GM12878 (cell line): ENCODE results near the gene SPPL2B. TPM values are rescaled to one million over a fixed set of nuclear protein-coding genes. Genes with fewer than 3 reads are reported as not detected.

Source experiments
- ATAC-seq: fragments of 200-7000 bp; cut with Tn5 transposase; 3 replicates; pipeline ENCODE4 v1.9.1; 2020; ENCODE audit warnings: mild to moderate bottlenecking, moderate library complexity
- BruUV-seq: library from RNA; stranded (reverse); fragments of 400-500 nt; replicated peaks from 2 replicates; lab custom pipeline; 2021; lab: Mats Ljungman, UMichigan
- CTCF ChIA-PET: fragments of 300-600 bp; sonication (Branson Sonifier 250); formaldehyde crosslinking; extraction: SDS; loops from one replicate; lab custom pipeline; 2021; ENCODE audit warnings: inconsistent platforms; lab: Yijun Ruan, JAX
- POLR2A ChIA-PET: fragments of 350-600 bp; formaldehyde crosslinking; extraction: SDS; loops from one replicate; lab custom pipeline; 2021; ENCODE audit warnings: inconsistent platforms; lab: Charles Lee
- RAD21 ChIA-PET: fragments of 300-600 bp; sonication (Branson Sonifier 250); formaldehyde crosslinking; loops from one replicate; lab custom pipeline; 2023; ENCODE audit warnings: antibody characterized with exemption; ENCODE audit not compliant: unreplicated experiment; lab: Charles Lee
- SMC1A ChIA-PET: fragments of 300-600 bp; sonication (Branson Sonifier 250); formaldehyde crosslinking; loops from one replicate; lab custom pipeline; 2023; ENCODE audit not compliant: unreplicated experiment, uncharacterized antibody; lab: Charles Lee
- DNase-seq: peaks from one replicate; pipeline ENCODE4 v3.0.0-alpha.2; 2011; ENCODE audit warnings: low read depth, low spot score
- FAIRE-seq: peaks from 3 replicates; lab custom pipeline; 2011; peaks lifted over from hg19 to GRCh38; lab: Jason Lieb, UNC
- H2AFZ ChIP-seq: 2 replicates; pipeline ENCODE4 v1.6.0; 2011; ENCODE audit warnings: low read depth, low read length, control low read depth; ENCODE audit not compliant: control insufficient read depth
- H3K27ac ChIP-seq: 2 replicates; pipeline ENCODE4 v1.5.1; 2011; ENCODE audit warnings: control low read depth; ENCODE audit not compliant: control insufficient read depth, insufficient read depth
- H3K27me3 ChIP-seq, 2 experiments: replicated peaks in 1 of 2; 2 replicates each; pipeline versions ENCODE4 v1.6.0 to v1.6.1; 2011; ENCODE audit warnings: low read length in 1 of 2; ENCODE audit not compliant: control insufficient read depth in 2 of 2, insufficient read depth in 2 of 2
- H3K36me3 ChIP-seq, 2 experiments: 2 replicates each; pipeline ENCODE4 v1.5.1; 2011; ENCODE audit warnings: low read length in 1 of 2; ENCODE audit not compliant: control insufficient read depth in 2 of 2, insufficient read depth in 2 of 2
- H3K4me1 ChIP-seq: 2 replicates; pipeline ENCODE4 v1.6.1; 2011; ENCODE audit warnings: mild to moderate bottlenecking, low read length, moderate library complexity, mixed read lengths; ENCODE audit not compliant: control insufficient read depth, insufficient read depth
- H3K4me2 ChIP-seq: 2 replicates; pipeline ENCODE4 v1.6.0; 2011; ENCODE audit warnings: control low read depth; ENCODE audit not compliant: control insufficient read depth, insufficient read depth
- H3K4me3 ChIP-seq: fragments of 200-600 bp; sonication (generic); 2 replicates; pipeline ENCODE4 v1.5.1; 2016
- H3K79me2 ChIP-seq: 2 replicates; pipeline ENCODE4 v1.6.0; 2011; ENCODE audit warnings: low read length; ENCODE audit not compliant: control insufficient read depth, insufficient read depth
- H3K9ac ChIP-seq: 2 replicates; pipeline ENCODE4 v1.8.0; 2011; ENCODE audit warnings: low read length, control low read depth, mixed read lengths; ENCODE audit not compliant: control insufficient read depth, insufficient read depth
- H3K9me3 ChIP-seq: replicated peaks from 3 replicates; pipeline ENCODE4 v1.5.1; 2011; ENCODE audit warnings: mild to moderate bottlenecking, low read length; ENCODE audit not compliant: control insufficient read depth, insufficient read depth
- H4K20me1 ChIP-seq: 2 replicates; pipeline ENCODE4 v1.6.0; 2011; ENCODE audit not compliant: control insufficient read depth, insufficient read depth
- CBFB ChIP-seq: IDR thresholded peaks from 2 replicates; pipeline ENCODE4 v1.6.1; 2016; ENCODE audit warnings: antibody characterized with exemption, low read depth
- CREB1 ChIP-seq: IDR thresholded peaks from 2 replicates; pipeline ENCODE4 v1.6.1; 2012; ENCODE audit warnings: low read depth, mild to moderate bottlenecking, inconsistent platforms
- EED ChIP-seq: sonication (generic); IDR thresholded peaks from 2 replicates; pipeline ENCODE4 v1.6.1; 2016; ENCODE audit warnings: antibody characterized with exemption, low read depth
- ESRRA ChIP-seq: IDR thresholded peaks from 2 replicates; pipeline ENCODE4 v1.6.1; 2012; ENCODE audit warnings: mild to moderate bottlenecking, low read length, improper control_type of control experiment
- JUNB ChIP-seq: IDR thresholded peaks from 2 replicates; pipeline ENCODE4 v1.6.1; 2016; ENCODE audit warnings: antibody characterized with exemption, mild to moderate bottlenecking
- PAX5 ChIP-seq: IDR thresholded peaks from 2 replicates; pipeline ENCODE4 v1.6.1; 2011; ENCODE audit warnings: low read depth, low read length, borderline replicate concordance
- POLR2AphosphoS5 ChIP-seq: IDR thresholded peaks from 2 replicates; pipeline ENCODE4 v1.6.1; 2011; ENCODE audit warnings: mild to moderate bottlenecking, low read length, inconsistent platforms
- RAD21 ChIP-seq: IDR thresholded peaks from 2 replicates; pipeline ENCODE4 v1.6.1; 2011; ENCODE audit warnings: mild to moderate bottlenecking, low read depth, low read length, moderate library complexity; ENCODE audit not compliant: insufficient read depth
- RELA ChIP-seq: fragments of 450-650 bp; IDR thresholded peaks from 2 replicates; pipeline ENCODE4 v1.8.0; 2014; ENCODE audit warnings: borderline replicate concordance; ENCODE audit not compliant: partially characterized antibody
- SMAD5 ChIP-seq: IDR thresholded peaks from 2 replicates; pipeline ENCODE4 v1.6.1; 2016; ENCODE audit warnings: antibody characterized with exemption, low read depth
- SREBF2 ChIP-seq: IDR thresholded peaks from 2 replicates; pipeline ENCODE4 v1.6.1; 2012; ENCODE audit warnings: mild to moderate bottlenecking, low read length
- TCF12 ChIP-seq: IDR thresholded peaks from 2 replicates; pipeline ENCODE4 v1.6.1; 2011; ENCODE audit warnings: low read depth, mild to moderate bottlenecking, low read length
- TCF3 ChIP-seq: IDR thresholded peaks from 2 replicates; pipeline ENCODE4 v1.6.1; 2012; ENCODE audit warnings: low read depth, mild to moderate bottlenecking, low read length, borderline replicate concordance; ENCODE audit not compliant: insufficient read depth
- TCF7 ChIP-seq: IDR thresholded peaks from 2 replicates; pipeline ENCODE4 v1.6.1; 2014; ENCODE audit warnings: antibody characterized with exemption, borderline replicate concordance
- WGBS: methylation state at CpG from one replicate; pipeline ENCODE4 v1.1.6; 2016; ENCODE audit warnings: low lambda C conversion rate; ENCODE audit not compliant: insufficient replicate concordance, insufficient coverage; ENCODE audit errors: missing lambda C conversion rate; 5-methylcytosine and 5-hydroxymethylcytosine counted together
- in situ Hi-C: fragments of 300-500 bp; cut with MboI; formaldehyde crosslinking; loops from 9 replicates; pipeline ENCODE4 v1.14.3; 2018; ENCODE audit warnings: mixed read lengths
- intact Hi-C: fragments of 100-400 bp; cut with micrococcal nuclease; formaldehyde crosslinking; loops from one replicate; pipeline ENCODE4 v1.14.2; 2022; ENCODE audit not compliant: unreplicated experiment
- polyA plus RNA-seq, 11 experiments: library from polyadenylated mRNA; depleted of rRNA in 4 of 11; unstranded in 6 of 11; stranded (reverse) in 5 of 11; fragments of >200 nt; fragmentation: Nextera tagmentation in 4 of 11; fragmentation: Illumina TruSeq in 1 of 11; extraction: Ambion mirVana in 4 of 11; extraction: Trizol in 1 of 11; gene quantifications; 1 replicate in 1 of 11; 2 replicates in 10 of 11; pipeline versions ENCODE4 v1.2.1 to v1.2.3, GENCODE V29; 2011 to 2016; ENCODE audit warnings: inconsistent platforms in 2 of 11, missing spikeins in 2 of 11, low read depth in 1 of 11
- total RNA-seq, 4 experiments: library from RNA; depleted of rRNA in 3 of 4; stranded (reverse); fragments of >200 nt in 3 of 4; fragmentation: Illumina TruSeq in 1 of 4; extraction: Trizol in 1 of 4; gene quantifications; 2 replicates each; pipeline versions ENCODE4 v1.2.1 to v1.2.3, GENCODE V29; 2013 to 2021
- TF ChIP-seq, protein P1 (sequence below): fragments of 450-650 bp; formaldehyde crosslinking; IDR thresholded peaks from 2 replicates; pipeline ENCODE4 v1.5.0; 2022; ENCODE audit warnings: mild to moderate bottlenecking, missing genetic modification characterization
- TF ChIP-seq, protein P2 (sequence below): fragments of 450-650 bp; IDR thresholded peaks from 2 replicates; pipeline ENCODE4 v1.6.1; 2018; ENCODE audit warnings: borderline replicate concordance, mild to moderate bottlenecking; ENCODE audit not compliant: partially characterized antibody
- TF ChIP-seq, protein P3 (sequence below): fragments of 450-650 bp; IDR thresholded peaks from 2 replicates; pipeline ENCODE4 v1.6.1; 2016; ENCODE audit warnings: mild to moderate bottlenecking

SPPL2B gene
- total and polyA plus RNA-seq, 10 of the 15 experiments (the other 5 are each of a cell fraction or from before 2014, with no cell fraction given), result 0.29 to 56.5 (median 18.3) TPM

DNA sequence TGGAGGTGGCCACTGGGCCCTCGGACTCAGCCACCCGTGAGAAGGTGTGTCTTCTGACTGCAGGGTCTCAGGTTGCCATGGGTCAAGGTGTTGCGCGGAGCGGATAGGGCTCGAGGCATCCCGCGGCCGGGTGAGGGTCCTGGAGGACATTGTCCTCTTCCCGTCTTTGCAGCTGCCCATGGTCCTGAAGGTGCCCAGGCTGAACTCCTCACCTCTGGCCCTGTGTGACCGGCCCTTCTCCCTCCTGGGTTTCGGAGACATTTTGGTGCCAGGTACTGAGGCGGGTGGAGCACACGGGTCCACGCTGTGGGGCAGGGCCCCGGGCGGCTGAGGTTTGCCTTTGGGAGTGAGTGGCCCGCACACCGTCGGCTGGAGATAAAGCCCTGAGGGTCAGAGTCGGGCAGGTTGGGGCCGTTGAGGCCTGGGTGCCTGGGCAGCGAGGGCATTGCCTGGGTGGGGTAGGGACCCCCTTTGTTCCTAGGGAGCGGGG lies 15.9 kb downstream of the SPPL2B start:
- ATAC-seq, result no peak
- Histone ChIP-seq H3K79me2 (no peaks in the 10 kb centered on the region), H3K4me3 (no peak overlapping the region), H3K9me3 (no peaks in the 10 kb centered on the region), H3K27me3 (no peaks in the 10 kb centered on the region), H3K4me1 (no peaks in the 10 kb centered on the region), H2AFZ (no peak overlapping the region), H3K4me2 (no peak overlapping the region), H3K27ac (no peak overlapping the region), H4K20me1 (no peaks in the 10 kb centered on the region), H3K9ac (no peak overlapping the region), H3K36me3 (peaks cover 2 to 5% of the 10 kb centered on the region in 2 experiments; a peak in 3 of 4 replicates)
- ChIA-PET CTCF (no interaction called here), SMC1A (no interaction called here), POLR2A (no interaction called here), RAD21 (no interaction called here)
- BruUV-seq, result no TSS peak
- intact Hi-C loops, result no loop called here
- WGBS, result 96% methylated on average over 24 of the region's 24 CpGs
- in situ Hi-C loops, result no loop called here
- no peak for DNase-seq
- no peak for FAIRE-seq
- TF ChIP-seq CBFB, result no peak
- TF ChIP-seq, protein P1, sequence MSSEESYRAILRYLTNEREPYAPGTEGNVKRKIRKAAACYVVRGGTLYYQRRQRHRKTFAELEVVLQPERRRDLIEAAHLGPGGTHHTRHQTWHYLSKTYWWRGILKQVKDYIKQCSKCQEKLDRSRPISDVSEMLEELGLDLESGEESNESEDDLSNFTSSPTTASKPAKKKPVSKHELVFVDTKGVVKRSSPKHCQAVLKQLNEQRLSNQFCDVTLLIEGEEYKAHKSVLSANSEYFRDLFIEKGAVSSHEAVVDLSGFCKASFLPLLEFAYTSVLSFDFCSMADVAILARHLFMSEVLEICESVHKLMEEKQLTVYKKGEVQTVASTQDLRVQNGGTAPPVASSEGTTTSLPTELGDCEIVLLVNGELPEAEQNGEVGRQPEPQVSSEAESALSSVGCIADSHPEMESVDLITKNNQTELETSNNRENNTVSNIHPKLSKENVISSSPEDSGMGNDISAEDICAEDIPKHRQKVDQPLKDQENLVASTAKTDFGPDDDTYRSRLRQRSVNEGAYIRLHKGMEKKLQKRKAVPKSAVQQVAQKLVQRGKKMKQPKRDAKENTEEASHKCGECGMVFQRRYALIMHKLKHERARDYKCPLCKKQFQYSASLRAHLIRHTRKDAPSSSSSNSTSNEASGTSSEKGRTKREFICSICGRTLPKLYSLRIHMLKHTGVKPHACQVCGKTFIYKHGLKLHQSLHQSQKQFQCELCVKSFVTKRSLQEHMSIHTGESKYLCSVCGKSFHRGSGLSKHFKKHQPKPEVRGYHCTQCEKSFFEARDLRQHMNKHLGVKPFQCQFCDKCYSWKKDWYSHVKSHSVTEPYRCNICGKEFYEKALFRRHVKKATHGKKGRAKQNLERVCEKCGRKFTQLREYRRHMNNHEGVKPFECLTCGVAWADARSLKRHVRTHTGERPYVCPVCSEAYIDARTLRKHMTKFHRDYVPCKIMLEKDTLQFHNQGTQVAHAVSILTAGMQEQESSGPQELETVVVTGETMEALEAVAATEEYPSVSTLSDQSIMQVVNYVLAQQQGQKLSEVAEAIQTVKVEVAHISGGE (CRISPR knock-in tag), result no peak
- no peak for TF ChIP-seq ESRRA
- no peak for TF ChIP-seq TCF7
- no peak for TF ChIP-seq EED
- no peak for TF ChIP-seq POLR2AphosphoS5
- TF ChIP-seq CREB1, result no peak
- TF ChIP-seq JUNB, result no peak
- TF ChIP-seq TCF3, result no peak
- TF ChIP-seq, protein P2, sequence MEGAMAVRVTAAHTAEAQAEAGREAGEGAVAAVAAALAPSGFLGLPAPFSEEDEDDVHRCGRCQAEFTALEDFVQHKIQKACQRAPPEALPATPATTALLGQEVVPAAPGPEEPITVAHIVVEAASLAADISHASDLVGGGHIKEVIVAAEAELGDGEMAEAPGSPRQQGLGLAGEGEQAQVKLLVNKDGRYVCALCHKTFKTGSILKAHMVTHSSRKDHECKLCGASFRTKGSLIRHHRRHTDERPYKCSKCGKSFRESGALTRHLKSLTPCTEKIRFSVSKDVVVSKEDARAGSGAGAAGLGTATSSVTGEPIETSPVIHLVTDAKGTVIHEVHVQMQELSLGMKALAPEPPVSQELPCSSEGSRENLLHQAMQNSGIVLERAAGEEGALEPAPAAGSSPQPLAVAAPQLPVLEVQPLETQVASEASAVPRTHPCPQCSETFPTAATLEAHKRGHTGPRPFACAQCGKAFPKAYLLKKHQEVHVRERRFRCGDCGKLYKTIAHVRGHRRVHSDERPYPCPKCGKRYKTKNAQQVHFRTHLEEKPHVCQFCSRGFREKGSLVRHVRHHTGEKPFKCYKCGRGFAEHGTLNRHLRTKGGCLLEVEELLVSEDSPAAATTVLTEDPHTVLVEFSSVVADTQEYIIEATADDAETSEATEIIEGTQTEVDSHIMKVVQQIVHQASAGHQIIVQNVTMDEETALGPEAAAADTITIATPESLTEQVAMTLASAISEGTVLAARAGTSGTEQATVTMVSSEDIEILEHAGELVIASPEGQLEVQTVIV, result no peak
- TF ChIP-seq RELA, result no peak
- TF ChIP-seq TCF12, result no peak
- no peak for TF ChIP-seq PAX5
- no peak for TF ChIP-seq SREBF2
- no peak for TF ChIP-seq RAD21
- TF ChIP-seq, protein P3, sequence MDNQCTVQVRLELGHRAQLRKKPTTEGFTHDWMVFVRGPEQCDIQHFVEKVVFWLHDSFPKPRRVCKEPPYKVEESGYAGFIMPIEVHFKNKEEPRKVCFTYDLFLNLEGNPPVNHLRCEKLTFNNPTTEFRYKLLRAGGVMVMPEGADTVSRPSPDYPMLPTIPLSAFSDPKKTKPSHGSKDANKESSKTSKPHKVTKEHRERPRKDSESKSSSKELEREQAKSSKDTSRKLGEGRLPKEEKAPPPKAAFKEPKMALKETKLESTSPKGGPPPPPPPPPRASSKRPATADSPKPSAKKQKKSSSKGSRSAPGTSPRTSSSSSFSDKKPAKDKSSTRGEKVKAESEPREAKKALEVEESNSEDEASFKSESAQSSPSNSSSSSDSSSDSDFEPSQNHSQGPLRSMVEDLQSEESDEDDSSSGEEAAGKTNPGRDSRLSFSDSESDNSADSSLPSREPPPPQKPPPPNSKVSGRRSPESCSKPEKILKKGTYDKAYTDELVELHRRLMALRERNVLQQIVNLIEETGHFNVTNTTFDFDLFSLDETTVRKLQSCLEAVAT, result no peak
- TF ChIP-seq SMAD5, result no peak
